Stomach (tissue), 9 donors: ENCODE data around the gene ACTL8. TPM values are rescaled to one million over a fixed set of nuclear protein-coding genes. Genes with fewer than 3 reads are reported as not detected.
"Not testable (repeated sequence)": the region's sequence is repeated elsewhere in the genome, so short reads cannot be mapped to it uniquely, and the experiment has no call there.

Source experiments
- DNase-seq, 2 donors: peaks; one replicate each; pipeline versions ENCODE4 v3.0.0 to v3.0.0-alpha.2; 2013 to 2019
- H3K27ac ChIP-seq, 5 donors: fragments of 200-600 bp in 4 of 5; sonication (generic) in 4 of 5; one replicate each; pipeline ENCODE4 v1.5.1; 2013 to 2019; ENCODE audit warnings: mild to moderate bottlenecking in 1 of 5, moderate library complexity in 1 of 5
- H3K27me3 ChIP-seq, 3 donors: fragments of 200-600 bp; sonication (generic); one replicate each; pipeline ENCODE4 v1.5.1; 2017 to 2019; ENCODE audit warnings: mixed run types in 1 of 3
- H3K36me3 ChIP-seq, 4 donors: fragments of 200-600 bp; sonication (generic); 1 replicate in 3 of 4; 2 replicates in 1 of 4; pipeline ENCODE4 v1.5.1; 2016 to 2019
- H3K4me1 ChIP-seq, 4 donors: fragments of 200-600 bp; sonication (generic); one replicate each; pipeline ENCODE4 v1.5.1; 2016 to 2019
- H3K4me3 ChIP-seq, 4 donors: fragments of 200-600 bp; sonication (generic) in 3 of 4; one replicate each; pipeline ENCODE4 v1.5.1; 2016 to 2019; ENCODE audit warnings: mild to moderate bottlenecking in 1 of 4
- H3K9me3 ChIP-seq, 4 donors: fragments of 200-600 bp; sonication (generic); one replicate each; pipeline ENCODE4 v1.5.1; 2016 to 2019
- CTCF ChIP-seq, 7 experiments: fragments of 450-650 bp in 4 of 7; fragments of 200-600 bp in 3 of 7; sonication (generic) in 3 of 7; IDR thresholded peaks; one replicate each; pipeline ENCODE4 v1.5.1; 2016 to 2019; ENCODE audit warnings: antibody characterized with exemption in 7 of 7, control low read depth in 2 of 7, mild to moderate bottlenecking in 1 of 7
- EP300 ChIP-seq: sonication (generic); formaldehyde crosslinking; IDR thresholded peaks from one replicate; pipeline ENCODE4 v1.6.1; 2017; ENCODE audit warnings: antibody characterized with exemption
- POLR2A ChIP-seq, 4 donors: fragments of 450-650 bp; IDR thresholded peaks; one replicate each; pipeline ENCODE4 v1.6.1; 2016; ENCODE audit warnings: antibody characterized with exemption in 4 of 4, control low read depth in 2 of 4, mild to moderate bottlenecking in 1 of 4, moderate library complexity in 1 of 4
- POLR2AphosphoS5 ChIP-seq, 3 donors: sonication (generic); formaldehyde crosslinking; IDR thresholded peaks; one replicate each; pipeline ENCODE4 v1.6.1; 2016; ENCODE audit warnings: antibody characterized with exemption in 3 of 3
- WGBS, 5 donors: extraction: QIAGEN DNeasy Blood & Tissue Kit in 3 of 5; methylation state at CpG; one replicate each; pipeline versions ENCODE4 v1.1.5 to v1.1.7; 2013 to 2018; 5-methylcytosine and 5-hydroxymethylcytosine counted together
- intact Hi-C: fragments of 100-400 bp; cut with DNase I; formaldehyde crosslinking; loops from one replicate; pipeline ENCODE4 v1.15.1; 2023; ENCODE audit warnings: low total_unique reads
- polyA plus RNA-seq, 3 donors: library from polyadenylated mRNA; stranded (reverse); fragments of 200-250 nt; gene quantifications; one replicate each; pipeline ENCODE4 v1.2.3, GENCODE V29; 2013
- total RNA-seq, 5 donors: library from RNA; depleted of rRNA; stranded (reverse); fragments of >200 nt; gene quantifications; one replicate each; pipeline versions ENCODE4 v1.1.0 to v1.2.3, GENCODE V29; 2014 to 2016
- donor health status: healthy with polysubstance abuse.
- donor health status: Bipolar disorder and iron deficiency.
- donor health status: healthy.

The ACTL8 gene
- total and polyA plus RNA-seq, 8 donors = not detected

GRCh38 chr1:17744666-17745478 lies 10.3 kb upstream of the ACTL8 start:
- Histone ChIP-seq H3K27me3 (peaks cover 0 to 32% (median 16%) of the 10 kb centered on the region in 3 donors), H3K9me3 (no peaks in the 10 kb centered on the region), H3K4me3 (no peak overlapping the region), H3K36me3 (no peaks in the 10 kb centered on the region), H3K27ac (no peak overlapping the region), H3K4me1 (peaks cover 0 to 8% (median 0%) of the 10 kb centered on the region in 4 donors)
- 77 to 86% (median 80%) methylated on average over 9 to 11 of the region's 11 CpGs for WGBS, 5 donors
- intact Hi-C loops = no loop called here
- TF ChIP-seq POLR2AphosphoS5 (IDR thresholded peaks at IDR 0.05) = no peak
- TF ChIP-seq EP300 = no peak
- TF ChIP-seq CTCF (IDR thresholded peaks at IDR 0.05) = no peak
- TF ChIP-seq POLR2A (IDR thresholded peaks at IDR 0.05) = no peak
- no peak for DNase-seq

- WGBS, 5 donors = 85 to 91% (median 89%) methylated on average over 3 of the region's 3 CpGs
- Histone ChIP-seq H3K27me3 (peaks cover 0 to 26% (median 15%) of the 10 kb centered on the region in 3 donors), H3K4me3 (no peak overlapping the region), H3K27ac (no peak overlapping the region), H3K9me3 (no peaks in the 10 kb centered on the region), H3K4me1 (peaks cover 0 to 8% (median 0%) of the 10 kb centered on the region in 4 donors), H3K36me3 (no peaks in the 10 kb centered on the region)
- TF ChIP-seq CTCF (IDR thresholded peaks at IDR 0.05) (no peak), POLR2AphosphoS5 (IDR thresholded peaks at IDR 0.05) (no peak), EP300 (no peak), POLR2A (IDR thresholded peaks at IDR 0.05) (no peak)
- intact Hi-C loops = no loop called here
- no peak for DNase-seq
Measured at GRCh38 chr1:17745479-17745955, 9.6 kb upstream of the ACTL8 start.

GRCh38 chr1:17746281-17746680 lies 8.9 kb upstream of the ACTL8 start:
- H3K27me3 ChIP-seq = peaks cover 0 to 23% (median 10%) of the 10 kb centered on the region in 3 donors
- DNase-seq, intact Hi-C loops, H3K36me3 ChIP-seq, H3K9me3 ChIP-seq, H3K4me1 ChIP-seq, H3K4me3 ChIP-seq, H3K27ac ChIP-seq: not testable (repeated sequence)
- 39 to 61% (median 46%) methylated on average over 2 of the region's 2 CpGs for WGBS, 5 donors

GRCh38 chr1:17746920-17747319 lies 8.2 kb upstream of the ACTL8 start:
- H3K4me1 ChIP-seq = peaks cover 0 to 8% (median 0%) of the 10 kb centered on the region in 4 donors
- WGBS, 5 donors = 76 to 88% (median 82%) methylated on average over 2 of the region's 2 CpGs
- no peak for DNase-seq
- H3K27ac ChIP-seq = no peak overlapping the region
- no peak overlapping the region for H3K4me3 ChIP-seq
- TF ChIP-seq EP300 (no peak), POLR2A (IDR thresholded peaks at IDR 0.05) (no peak), POLR2AphosphoS5 (IDR thresholded peaks at IDR 0.05) (no peak), CTCF (IDR thresholded peaks at IDR 0.05) (no peak)
- peaks cover 0 to 21% (median 8%) of the 10 kb centered on the region in 3 donors for H3K27me3 ChIP-seq
- H3K9me3 ChIP-seq = no peaks in the 10 kb centered on the region
- intact Hi-C loops = no loop called here
- no peaks in the 10 kb centered on the region for H3K36me3 ChIP-seq

GRCh38 chr1:17750333-17750732 lies 4.8 kb upstream of the ACTL8 start:
- H3K4me1 ChIP-seq = no peaks in the 10 kb centered on the region
- no peaks in the 10 kb centered on the region for H3K36me3 ChIP-seq
- 50 to 80% (median 60%) methylated on average over 5 of the region's 5 CpGs for WGBS, 5 donors
- H3K4me3 ChIP-seq = no peak overlapping the region
- no peak overlapping the region for H3K27ac ChIP-seq
- H3K9me3 ChIP-seq = peaks cover 6 to 13% (median 12%) of the 10 kb centered on the region in 4 donors
- H3K27me3 ChIP-seq = peaks cover 0 to 12% (median 8%) of the 10 kb centered on the region in 3 donors
- TF ChIP-seq EP300 (no peak), CTCF (IDR thresholded peaks at IDR 0.05) (no peak), POLR2A (IDR thresholded peaks at IDR 0.05) (no peak), POLR2AphosphoS5 (IDR thresholded peaks at IDR 0.05) (no peak)
- DNase-seq = no peak
- intact Hi-C loops = no loop called here
